OCI-LY1 (cell line): Measurements from ENCODE around the gene SLC24A4.

Source experiments
- H2AFZ ChIP-seq: fragments of 200-600 bp; sonication (generic), shearing (Covaris generic); 2 replicates; pipeline ENCODE4 v1.6.0; 2014; ENCODE audit warnings: antibody characterized with exemption, mild to moderate bottlenecking, low read length
- H3F3A ChIP-seq: fragments of 200-600 bp; sonication (generic), shearing (Covaris generic); 2 replicates; pipeline ENCODE4 v1.6.0; 2014; ENCODE audit warnings: mild to moderate bottlenecking, antibody characterized with exemption, low read length, moderate library complexity; ENCODE audit not compliant: insufficient read depth
- H3K27ac ChIP-seq: fragments of 200-600 bp; sonication (generic); 2 replicates; pipeline ENCODE4 v1.5.1; 2014; ENCODE audit warnings: low read length, mixed run types, mild to moderate bottlenecking, low read depth; ENCODE audit not compliant: poor library complexity, severe bottlenecking
- H3K27me3 ChIP-seq: fragments of 200-600 bp; sonication (generic); 2 replicates; pipeline ENCODE4 v1.6.0; 2014; ENCODE audit warnings: antibody characterized with exemption, mild to moderate bottlenecking, low read length, moderate library complexity; ENCODE audit not compliant: insufficient read depth
- H3K36me3 ChIP-seq: fragments of 200-600 bp; sonication (generic); 2 replicates; pipeline ENCODE4 v1.6.1; 2014; ENCODE audit warnings: mild to moderate bottlenecking, antibody characterized with exemption, low read length, moderate library complexity, mixed read lengths; ENCODE audit not compliant: insufficient read depth
- H3K4me1 ChIP-seq: fragments of 200-600 bp; sonication (generic); 2 replicates; pipeline ENCODE4 v1.5.1; 2014; ENCODE audit warnings: mild to moderate bottlenecking, low read length, moderate library complexity; ENCODE audit not compliant: insufficient read depth, severe bottlenecking
- H3K4me2 ChIP-seq: fragments of 200-600 bp; sonication (generic), shearing (Covaris generic); 2 replicates; pipeline ENCODE4 v1.6.1; 2014; ENCODE audit warnings: low read length
- H3K4me3 ChIP-seq: fragments of 200-600 bp; sonication (generic); 2 replicates; pipeline ENCODE4 v1.5.1; 2014; ENCODE audit warnings: low read length, low read depth, mild to moderate bottlenecking, mixed read lengths; ENCODE audit not compliant: poor library complexity, severe bottlenecking
- H3K79me2 ChIP-seq: fragments of 200-600 bp; shearing (Covaris generic); 2 replicates; pipeline ENCODE4 v1.6.1; 2016; ENCODE audit warnings: mixed run types, low read length, mixed read lengths; ENCODE audit not compliant: insufficient read depth
- H3K9ac ChIP-seq: fragments of 200-600 bp; sonication (generic), shearing (Covaris generic); 2 replicates; pipeline ENCODE4 v1.6.1; 2014; ENCODE audit warnings: mild to moderate bottlenecking, low read length, mixed read lengths
- H3K9me2 ChIP-seq: fragments of 200-600 bp; sonication (generic), shearing (Covaris generic); 2 replicates; pipeline ENCODE4 v1.6.1; 2014; ENCODE audit warnings: low read depth, mild to moderate bottlenecking, low read length, mixed read lengths
- H3K9me3 ChIP-seq: fragments of 200-600 bp; shearing (Covaris generic); 2 replicates; pipeline ENCODE4 v1.6.1; 2014; ENCODE audit warnings: low read length, mixed read lengths
- H4K20me1 ChIP-seq: fragments of 200-600 bp; sonication (generic), shearing (Covaris generic); 2 replicates; pipeline ENCODE4 v1.6.0; 2016; ENCODE audit warnings: mild to moderate bottlenecking, low read length; ENCODE audit not compliant: insufficient read depth
- CTCF ChIP-seq: fragments of 200-600 bp; sonication (generic), shearing (Covaris generic); IDR thresholded peaks from 2 replicates; pipeline ENCODE4 v1.5.1; 2017; ENCODE audit warnings: mild to moderate bottlenecking, antibody characterized with exemption, low read length, moderate library complexity, mixed read lengths
- EZH2 ChIP-seq: fragments of 200-600 bp; sonication (generic), shearing (Covaris generic); IDR thresholded peaks from 2 replicates; pipeline ENCODE4 v1.8.0; 2017; ENCODE audit warnings: borderline replicate concordance, mixed run types, mild to moderate bottlenecking, antibody characterized with exemption, low read length, moderate library complexity, mixed read lengths

The SLC24A4 gene

GRCh38 chr14:92497391-92497790 is 174.4 kb downstream of the SLC24A4 start:
- Histone ChIP-seq H3K4me3 (no peak overlapping the region), H4K20me1 (no peaks in the 10 kb centered on the region), H3K27me3 (no peaks in the 10 kb centered on the region; the same call in 1 of the 2 replicates), H2AFZ (no peak overlapping the region), H3K9me2 (no peaks in the 10 kb centered on the region), H3K4me2 (no peak overlapping the region), H3K9ac (no peak overlapping the region), H3K36me3 (no peaks in the 10 kb centered on the region), H3K27ac (no peak overlapping the region), H3F3A (no peaks in the 10 kb centered on the region), H3K79me2 (no peaks in the 10 kb centered on the region), H3K9me3 (no peaks in the 10 kb centered on the region), H3K4me1 (no peaks in the 10 kb centered on the region)
- TF ChIP-seq CTCF: no peak
- no peak for TF ChIP-seq EZH2

GRCh38 chr14:92499234-92499633 is 176.3 kb downstream of the SLC24A4 start:
- no peak overlapping the region for H3K4me2 ChIP-seq
- no peak for TF ChIP-seq CTCF
- TF ChIP-seq EZH2: no peak
- H3K9ac ChIP-seq: no peak overlapping the region
- H3K27ac ChIP-seq: no peak overlapping the region
- no peak overlapping the region for H2AFZ ChIP-seq
- H3K4me1 ChIP-seq: no peaks in the 10 kb centered on the region
- H4K20me1 ChIP-seq: no peaks in the 10 kb centered on the region
- no peak overlapping the region for H3K4me3 ChIP-seq
- no peaks in the 10 kb centered on the region for H3K9me2 ChIP-seq
- no peaks in the 10 kb centered on the region for H3K9me3 ChIP-seq
- H3F3A ChIP-seq: no peaks in the 10 kb centered on the region
- H3K27me3 ChIP-seq: no peaks in the 10 kb centered on the region; the same call in 1 of the 2 replicates
- H3K36me3 ChIP-seq: no peaks in the 10 kb centered on the region
- no peaks in the 10 kb centered on the region for H3K79me2 ChIP-seq

GRCh38 chr14:92500491-92500941 is 177.6 kb downstream of the SLC24A4 start:
- Histone ChIP-seq H3K79me2 (no peaks in the 10 kb centered on the region), H3K27ac (no peak overlapping the region), H3F3A (no peaks in the 10 kb centered on the region), H3K4me2 (no peak overlapping the region), H3K4me3 (no peak overlapping the region), H3K9ac (no peak overlapping the region), H3K4me1 (no peaks in the 10 kb centered on the region), H3K27me3 (no peaks in the 10 kb centered on the region; the same call in 1 of the 2 replicates), H3K9me2 (no peaks in the 10 kb centered on the region), H2AFZ (no peak overlapping the region), H4K20me1 (no peaks in the 10 kb centered on the region), H3K36me3 (no peaks in the 10 kb centered on the region), H3K9me3 (no peaks in the 10 kb centered on the region)
- no peak for TF ChIP-seq EZH2
- TF ChIP-seq CTCF: no peak
